Activated CD8-positive, alpha-beta memory T cell treated with anti-CD3 and anti-CD28 coated beads, Interleukin-2, amount 50 U/mL, for 24 hours (primary cell): Measurements from ENCODE around the gene MEGF8.

Experiments used
- DNase-seq: peaks from one replicate; pipeline ENCODE4 v3.0.0-alpha.2; 2020; ENCODE audit errors: extremely low read depth

The MEGF8 gene

DNA sequence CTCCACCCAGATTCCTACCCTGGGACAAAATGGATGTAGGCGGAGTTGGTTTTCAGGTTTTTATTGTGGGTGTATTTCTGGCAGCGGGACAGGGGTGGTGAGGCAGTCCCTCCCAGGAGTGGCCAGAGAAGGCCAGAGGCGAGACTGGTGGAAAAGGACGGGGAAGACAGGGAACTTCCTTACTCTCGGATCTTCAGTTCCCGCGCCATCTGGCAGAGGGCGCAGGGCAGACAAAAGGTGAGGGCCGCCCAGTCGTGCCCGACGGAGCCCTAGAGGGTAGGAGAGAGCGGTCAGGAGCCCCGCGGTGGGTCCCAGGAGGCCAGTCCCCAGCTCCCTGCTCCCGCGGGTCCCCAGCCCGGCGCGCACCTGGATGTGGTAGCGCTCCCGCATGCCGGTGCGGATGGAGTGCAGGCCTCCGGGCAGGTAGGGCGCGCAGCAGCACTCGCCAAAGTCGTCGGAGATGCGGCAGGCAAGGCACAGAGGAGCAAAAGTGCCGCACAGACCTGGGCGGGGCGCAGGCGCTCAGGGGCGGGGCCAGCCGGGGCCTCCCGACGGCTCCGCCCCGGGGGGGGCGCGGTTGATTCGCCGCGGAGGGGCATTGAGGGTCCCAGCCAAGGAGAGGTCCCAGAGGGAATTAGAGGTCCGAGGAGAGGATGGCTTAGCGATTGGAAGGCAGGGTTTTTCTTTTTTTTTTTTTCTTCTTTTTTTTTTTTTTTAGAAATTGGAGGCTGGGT lies 61.7 kb downstream of the MEGF8 start:
- no peak for DNase-seq

- no peak for DNase-seq
These were observed 63.5 kb downstream of the MEGF8 start for GRCh38 chr19:42388851-42389489.

GRCh38 chr19:42389899-42390298 lies 64.5 kb downstream of the MEGF8 start, which contains the start of gene CNFN:
CNFN (minus strand) TSS chr19:42390297; CDS start chr19:42389037, 1,260 bp downstream.
- DNase-seq, result no peak

- no peak for DNase-seq
These were observed 66.7 kb downstream of the MEGF8 start for GRCh38 chr19:42392165-42392564.

GRCh38 chr19:42394751-42395150 lies 69.3 kb downstream of the MEGF8 start:
- DNase-seq, result no peak

- DNase-seq, result peak; percentile 95
These were observed 71.2 kb downstream of the MEGF8 start for GRCh38 chr19:42396381-42397262.

- no peak for DNase-seq
These were observed 72.1 kb downstream of the MEGF8 start for GRCh38 chr19:42397263-42398166.

DNA sequence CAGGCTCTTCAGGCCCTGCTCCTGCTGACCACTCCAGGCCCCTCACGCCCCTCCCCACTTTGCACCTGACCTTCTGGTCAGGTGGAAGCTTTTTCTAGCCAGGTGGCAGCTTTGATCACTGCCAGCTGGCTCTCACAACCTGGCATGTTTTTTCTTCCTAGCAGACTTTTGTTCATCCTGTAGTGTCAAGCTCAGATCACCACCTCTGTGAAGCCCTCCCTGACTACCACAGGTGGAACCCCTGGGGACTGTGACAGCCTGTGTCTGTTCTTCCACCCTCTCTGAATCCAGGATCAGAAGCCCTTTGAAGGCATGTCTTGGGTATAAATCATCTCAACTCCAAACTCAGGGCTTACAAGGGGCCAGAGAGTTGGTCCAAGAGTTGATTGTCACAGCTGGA lies 75.0 kb downstream of the MEGF8 start:
- no peak for DNase-seq

DNA sequence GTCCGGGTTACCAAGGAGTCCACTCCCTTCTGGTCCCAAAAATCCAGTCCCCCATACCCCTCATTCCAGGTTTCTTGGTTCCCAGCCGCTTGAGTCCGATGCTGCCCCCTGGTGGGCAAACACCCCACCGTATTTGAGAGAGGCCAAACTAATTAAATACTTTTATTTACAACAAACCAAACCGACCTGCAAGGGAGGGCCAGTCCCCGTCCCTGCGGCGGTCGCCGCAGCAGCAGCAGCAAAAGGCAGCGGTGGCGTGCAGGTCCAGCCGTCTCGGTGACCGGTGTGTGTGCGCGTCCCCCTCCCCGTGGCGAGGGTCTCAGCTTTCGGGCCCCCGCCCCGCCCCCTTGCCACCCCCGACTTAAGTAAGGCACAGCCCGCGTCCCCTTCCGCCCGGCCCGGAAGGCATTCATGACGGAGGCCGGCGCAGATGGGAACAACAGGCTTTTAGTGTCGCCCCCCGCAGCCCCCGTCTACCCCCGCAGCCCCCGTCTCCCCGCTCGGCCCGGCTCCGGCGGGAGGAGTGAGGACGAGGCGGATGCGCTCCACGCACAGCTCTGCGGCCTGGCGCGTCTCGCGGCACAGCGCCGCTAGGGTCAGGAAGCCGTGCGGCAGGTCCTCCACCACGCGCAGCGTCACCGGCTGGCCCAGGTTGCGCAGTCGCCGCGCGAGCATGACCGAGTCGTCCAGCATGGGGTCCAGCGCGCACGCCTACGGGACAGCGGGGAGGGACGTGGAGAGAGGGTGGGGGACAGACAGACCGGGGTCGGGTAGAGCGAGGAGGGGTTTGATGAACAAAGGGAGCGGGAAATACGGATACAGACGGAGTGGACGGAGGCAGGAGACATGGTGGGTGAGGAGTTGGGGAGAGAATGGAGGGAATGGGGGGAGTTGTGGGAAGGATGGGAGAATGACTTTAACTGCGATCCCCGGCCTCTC lies 76.2 kb downstream of the MEGF8 start:
- no peak for DNase-seq

DNA sequence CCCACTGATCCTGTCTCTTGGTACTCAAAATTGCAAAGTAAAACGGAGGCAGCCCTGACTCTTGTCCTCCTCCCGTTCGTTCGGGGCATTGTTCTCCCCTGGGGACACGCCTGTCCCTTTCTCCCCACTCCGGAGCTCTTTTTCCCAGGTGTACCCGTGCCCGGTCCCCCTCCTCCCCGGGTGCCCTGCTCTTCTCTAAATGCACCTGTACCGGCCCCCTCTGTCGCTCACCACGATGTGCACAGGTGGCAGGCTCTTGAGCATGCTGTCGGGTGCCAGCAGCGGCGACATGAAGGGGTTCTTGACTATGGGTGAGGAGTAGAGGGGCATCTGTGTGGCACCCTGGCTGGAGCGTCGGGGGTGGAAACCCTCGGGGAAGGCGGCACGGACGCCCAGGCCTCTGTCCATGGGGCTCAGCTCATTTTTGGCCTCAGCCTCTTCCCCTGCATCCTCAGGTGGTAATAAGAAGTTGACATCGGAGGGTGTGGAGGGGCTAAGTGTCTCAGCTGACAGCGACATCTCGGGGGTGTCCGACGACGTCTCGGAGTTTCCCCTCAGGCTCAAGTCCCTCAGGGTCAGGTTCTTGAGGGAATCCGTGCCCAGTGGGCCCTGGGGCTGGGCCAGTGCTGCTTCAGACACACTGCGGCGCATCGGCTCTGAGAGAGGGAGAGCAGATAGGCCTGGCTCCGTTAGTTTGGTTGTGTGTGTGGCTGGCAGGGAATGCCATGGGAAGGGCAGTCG lies 77.1 kb downstream of the MEGF8 start:
- no peak for DNase-seq

- no peak for DNase-seq
These were observed 78.2 kb downstream of the MEGF8 start for GRCh38 chr19:42403586-42403985.

DNA sequence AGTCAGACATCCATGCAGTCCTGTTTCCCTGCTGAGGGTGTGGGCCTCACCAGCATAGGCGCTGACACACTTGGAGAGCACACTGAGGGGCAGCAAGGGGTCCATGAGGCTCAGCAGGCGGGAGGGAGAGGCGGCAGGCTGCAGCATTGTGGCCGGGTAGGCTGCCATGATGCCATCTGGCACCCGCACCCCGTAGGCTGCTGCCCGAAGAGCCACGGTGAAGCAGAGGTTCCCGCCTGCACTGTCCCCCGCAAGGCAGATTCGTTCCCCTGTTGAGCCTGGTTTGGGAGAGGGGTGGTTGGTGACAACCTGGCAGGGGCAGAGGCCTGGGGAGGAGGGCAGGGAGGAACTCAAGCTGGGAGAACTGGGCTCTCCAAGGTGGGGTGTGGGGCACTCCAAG lies 80.7 kb downstream of the MEGF8 start:
- no peak for DNase-seq

- DNase-seq, result no peak
These were observed 81.8 kb downstream of the MEGF8 start for GRCh38 chr19:42407085-42407815.

- no peak for DNase-seq
These were observed 82.4 kb downstream of the MEGF8 start for GRCh38 chr19:42407816-42408175.

GRCh38 chr19:42409477-42409876 lies 84.0 kb downstream of the MEGF8 start:
- no peak for DNase-seq

- no peak for DNase-seq
These were observed 84.9 kb downstream of the MEGF8 start for GRCh38 chr19:42410371-42410770.

DNA sequence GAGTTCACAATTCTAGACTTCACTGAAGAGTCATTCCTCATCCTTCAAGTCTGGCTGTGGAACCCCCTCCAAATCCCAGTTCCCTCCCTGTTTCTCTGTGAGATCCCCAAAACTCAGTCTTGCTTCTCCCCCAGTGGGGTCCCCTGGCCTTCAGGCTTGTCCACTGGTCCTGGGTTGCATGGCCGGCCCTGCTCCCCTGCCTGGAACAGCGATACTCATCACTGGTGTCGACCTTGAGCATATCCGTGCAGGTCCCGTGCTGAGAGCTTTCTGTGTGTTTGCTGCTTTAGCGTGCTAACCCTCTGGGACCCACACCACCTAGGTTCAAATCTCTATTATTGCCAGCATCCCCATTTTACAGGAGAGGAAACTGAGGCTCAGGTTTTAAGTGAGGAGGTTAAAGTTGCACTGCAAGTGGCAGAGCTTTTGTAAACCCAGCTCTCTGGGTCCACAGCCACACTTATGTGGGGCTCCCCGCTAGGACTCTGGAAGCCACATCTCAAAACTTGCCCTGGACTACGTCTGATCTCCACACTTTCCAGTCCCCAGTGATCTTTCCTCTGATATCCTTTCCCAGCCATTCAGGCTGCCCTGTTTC lies 86.2 kb downstream of the MEGF8 start:
- DNase-seq, result no peak

- DNase-seq, result no peak
These were observed 86.8 kb downstream of the MEGF8 start for GRCh38 chr19:42412227-42412626.

- no peak for DNase-seq
These were observed 87.2 kb downstream of the MEGF8 start for GRCh38 chr19:42412661-42413076.
